Upper lobe of left lung (tissue), 4 donors: ENCODE results near the gene BSCL2.

ENCODE experiments used
- CTCF ChIP-seq, 6 experiments: fragments of 450-650 bp in 4 of 6; fragments of 200-600 bp in 2 of 6; sonication (generic) in 2 of 6; IDR thresholded peaks; one replicate each; pipeline ENCODE4 v1.5.1; 2016 to 2019; ENCODE audit warnings: antibody characterized with exemption in 6 of 6
- EP300 ChIP-seq, 4 donors: sonication (generic); formaldehyde crosslinking; IDR thresholded peaks; one replicate each; pipeline ENCODE4 v1.5.1; 2017; ENCODE audit warnings: antibody characterized with exemption in 4 of 4, control low read depth in 2 of 4
- POLR2A ChIP-seq, 4 donors: fragments of 450-650 bp; IDR thresholded peaks; one replicate each; pipeline ENCODE4 v1.5.1; 2016 to 2017; ENCODE audit warnings: antibody characterized with exemption in 4 of 4, mild to moderate bottlenecking in 2 of 4
- POLR2AphosphoS5 ChIP-seq, 2 donors: sonication (generic); formaldehyde crosslinking; IDR thresholded peaks; one replicate each; pipeline ENCODE4 v1.5.1; 2017; ENCODE audit warnings: antibody characterized with exemption in 2 of 2

DNA sequence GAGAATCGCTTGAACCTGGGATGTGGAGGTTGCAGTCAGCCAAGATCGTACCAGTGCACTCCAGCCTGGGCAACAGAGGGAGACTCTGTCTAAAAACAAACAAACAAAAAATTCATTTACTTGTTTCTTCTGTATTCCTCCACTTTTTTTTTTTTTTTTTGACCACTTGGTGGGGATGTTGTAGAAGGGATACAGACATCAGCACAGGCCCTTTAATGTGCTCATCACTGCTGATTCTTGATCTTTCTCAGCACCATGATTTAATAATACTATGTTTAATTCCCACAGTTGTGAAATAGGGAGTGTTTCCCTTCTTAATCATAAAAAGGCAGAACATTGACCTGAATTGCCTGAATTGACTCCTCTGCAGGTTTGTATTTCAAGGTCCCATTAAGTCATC, 25.6 kb upstream of the BSCL2 start:
- TF ChIP-seq POLR2AphosphoS5 (IDR thresholded peaks at IDR 0.05) (no peak), CTCF (IDR thresholded peaks at IDR 0.05) (no peak), POLR2A (IDR thresholded peaks at IDR 0.05) (no peak), EP300 (IDR thresholded peaks at IDR 0.05) (no peak)
